HCT116 (cell line): ENCODE results near the gene MAP3K3. TPM values are rescaled to one million over a fixed set of nuclear protein-coding genes. Genes with fewer than 3 reads are reported as not detected.

Source experiments
- ATAC-seq: fragments of 200-7000 bp; cut with Tn5 transposase; 2 replicates; pipeline ENCODE4 v1.9.1; 2020; ENCODE audit warnings: mild to moderate bottlenecking, moderate library complexity
- BruUV-seq: library from RNA; stranded (reverse); fragments of 400-500 nt; replicated peaks from 2 replicates; lab custom pipeline; 2021; lab: Mats Ljungman, UMichigan
- CTCF ChIA-PET: fragments of 300-600 bp; sonication (Branson Sonifier 250); formaldehyde crosslinking; loops from one replicate; lab custom pipeline; 2021; ENCODE audit warnings: antibody characterized with exemption; lab: Charles Lee
- POLR2A ChIA-PET: fragments of 300-600, 350-600 bp; sonication (Branson Sonifier 250); formaldehyde crosslinking; loops from one replicate; lab custom pipeline; 2021; ENCODE audit warnings: antibody characterized with exemption; lab: Charles Lee
- RAD21 ChIA-PET, 2 experiments: fragments of 300-600 bp; sonication (Branson Sonifier 250); formaldehyde crosslinking; loops; one replicate each; lab custom pipeline; 2023; ENCODE audit warnings: low total read pairs in 2 of 2; ENCODE audit not compliant: uncharacterized antibody in 2 of 2, unreplicated experiment in 2 of 2, low non-redundant PET in 1 of 2; lab: Charles Lee
- DNase-seq: peaks from one replicate; pipeline ENCODE4 v3.0.0-alpha.2; 2010; ENCODE audit warnings: low read depth, low spot score
- H2AFZ ChIP-seq: fragments of 200-600 bp; shearing (Covaris generic), sonication (generic); 2 replicates; pipeline ENCODE4 v1.6.1; 2017; ENCODE audit warnings: low read depth, mixed run types, mixed read lengths, antibody characterized with exemption, low read length; ENCODE audit not compliant: poor library complexity, severe bottlenecking
- H3K27ac ChIP-seq: 2 replicates; pipeline ENCODE4 v1.5.1; 2012; ENCODE audit warnings: low read depth, low read length
- H3K27me3 ChIP-seq: fragments of 200-600 bp; sonication (generic); 2 replicates; pipeline ENCODE4 v1.6.1; 2016; ENCODE audit warnings: mixed run types, low read length, mixed read lengths; ENCODE audit not compliant: insufficient read depth
- H3K36me3 ChIP-seq, 2 experiments: fragments of 200-500 bp in 1 of 2; fragments of 200-600 bp in 1 of 2; sonication (Bioruptor generic) in 1 of 2; sonication (generic) in 1 of 2; 2 replicates each; pipeline versions ENCODE4 v1.5.1 to v1.6.1; 2014 to 2016; ENCODE audit warnings: low read length in 2 of 2, inconsistent platforms in 1 of 2, mixed read lengths in 1 of 2, mixed run types in 1 of 2; ENCODE audit not compliant: insufficient read depth in 2 of 2, control insufficient read depth in 1 of 2
- H3K4me1 ChIP-seq, 2 experiments: fragments of 200-600 bp in 1 of 2; sonication (generic) in 1 of 2; 2 replicates each; pipeline versions ENCODE4 v1.5.1 to v1.6.1; 2012 to 2017; ENCODE audit warnings: low read length in 2 of 2, inconsistent platforms in 1 of 2, mild to moderate bottlenecking in 1 of 2, mixed read lengths in 1 of 2, mixed run types in 1 of 2, moderate library complexity in 1 of 2; ENCODE audit not compliant: insufficient read depth in 2 of 2, control insufficient read depth in 1 of 2
- H3K4me2 ChIP-seq: fragments of 200-600 bp; sonication (generic); 2 replicates; pipeline ENCODE4 v1.6.1; 2017; ENCODE audit warnings: mixed run types, low read length, mixed read lengths
- H3K4me3 ChIP-seq, 2 experiments: fragments of 200-600 bp in 1 of 2; sonication (generic) in 1 of 2; replicated peaks in 1 of 2; 2 replicates each; pipeline ENCODE4 v1.5.1; 2011 to 2016; ENCODE audit warnings: low read length in 2 of 2, control low read depth in 1 of 2, low read depth in 1 of 2, mild to moderate bottlenecking in 1 of 2, mixed read lengths in 1 of 2, mixed run types in 1 of 2
- H3K79me2 ChIP-seq: fragments of 200-600 bp; sonication (generic); 2 replicates; pipeline ENCODE4 v1.6.1; 2017; ENCODE audit warnings: mild to moderate bottlenecking, mixed run types, low read length, moderate library complexity, mixed read lengths; ENCODE audit not compliant: insufficient read depth
- H3K9ac ChIP-seq: fragments of 200-600 bp; sonication (generic); 2 replicates; pipeline ENCODE4 v1.6.1; 2016; ENCODE audit warnings: low read length, mixed read lengths
- H3K9me2 ChIP-seq: fragments of 200-600 bp; sonication (generic), shearing (Covaris generic); 2 replicates; pipeline ENCODE4 v1.6.1; 2017; ENCODE audit warnings: mixed run types, mild to moderate bottlenecking, moderate library complexity; ENCODE audit not compliant: insufficient read depth
- H3K9me3 ChIP-seq, 2 experiments: fragments of 200-500 bp in 1 of 2; fragments of 200-600 bp in 1 of 2; sonication (Bioruptor generic) in 1 of 2; sonication (generic) in 1 of 2; 2 replicates each; pipeline ENCODE4 v1.6.1; 2014 to 2017; ENCODE audit warnings: low read length in 2 of 2, mixed read lengths in 2 of 2, inconsistent platforms in 1 of 2, low read depth in 1 of 2, mild to moderate bottlenecking in 1 of 2, mixed run types in 1 of 2, moderate library complexity in 1 of 2; ENCODE audit not compliant: control insufficient read depth in 1 of 2, insufficient read depth in 1 of 2
- H4K20me1 ChIP-seq: fragments of 200-600 bp; sonication (generic), shearing (Covaris generic); 2 replicates; pipeline ENCODE4 v1.6.1; 2017; ENCODE audit warnings: mixed run types, mild to moderate bottlenecking, moderate library complexity; ENCODE audit not compliant: insufficient read depth
- CBX3 ChIP-seq: IDR thresholded peaks from 2 replicates; pipeline ENCODE4 v1.6.1; 2012; ENCODE audit warnings: low read depth
- CEBPB ChIP-seq: IDR thresholded peaks from 2 replicates; pipeline ENCODE4 v1.6.1; 2012; ENCODE audit warnings: low read depth
- EGR1 ChIP-seq: IDR thresholded peaks from 2 replicates; pipeline ENCODE4 v1.6.1; 2012; ENCODE audit warnings: low read depth
- EZH2 ChIP-seq: fragments of 200-600 bp; sonication (generic); IDR thresholded peaks from 2 replicates; pipeline ENCODE4 v1.6.1; 2017; ENCODE audit warnings: antibody characterized with exemption, mixed run types
- EZH2phosphoT487 ChIP-seq: fragments of 200-600 bp; IDR thresholded peaks from 2 replicates; pipeline ENCODE4 v1.6.1; 2018; ENCODE audit warnings: antibody characterized with exemption, borderline replicate concordance
- FOSL1 ChIP-seq: IDR thresholded peaks from 2 replicates; pipeline ENCODE4 v1.6.1; 2012; ENCODE audit warnings: low read depth
- JUND ChIP-seq: IDR thresholded peaks from 2 replicates; pipeline ENCODE4 v1.6.1; 2012
- POLR2A ChIP-seq: IDR thresholded peaks from 2 replicates; pipeline ENCODE4 v1.7.0; 2011; ENCODE audit warnings: borderline replicate concordance; ENCODE audit not compliant: insufficient read depth, insufficient read length; ENCODE audit errors: extremely low read depth
- POLR2AphosphoS5 ChIP-seq: IDR thresholded peaks from 2 replicates; pipeline ENCODE4 v1.6.1; 2011; ENCODE audit warnings: mild to moderate bottlenecking, low read depth, low read length, moderate library complexity
- RAD21 ChIP-seq: IDR thresholded peaks from 2 replicates; pipeline ENCODE4 v1.6.1; 2012; ENCODE audit warnings: low read depth, mild to moderate bottlenecking
- SIN3A ChIP-seq: IDR thresholded peaks from 2 replicates; pipeline ENCODE4 v1.6.1; 2012; ENCODE audit warnings: low read depth
- SP1 ChIP-seq: IDR thresholded peaks from 2 replicates; pipeline ENCODE4 v1.6.1; 2012; ENCODE audit warnings: low read depth
- SRF ChIP-seq: IDR thresholded peaks from 2 replicates; pipeline ENCODE4 v1.6.1; 2012; ENCODE audit warnings: low read depth
- TCF7L2 ChIP-seq: IDR thresholded peaks from 2 replicates; pipeline ENCODE4 v1.7.0; 2011; ENCODE audit warnings: borderline replicate concordance, inconsistent platforms; ENCODE audit not compliant: insufficient read depth, insufficient read length; ENCODE audit errors: extremely low read depth
- YY1 ChIP-seq: IDR thresholded peaks from 2 replicates; pipeline ENCODE4 v1.6.1; 2011; ENCODE audit warnings: low read length, low read depth, moderate library complexity, mild to moderate bottlenecking; ENCODE audit not compliant: insufficient replicate concordance; ENCODE audit errors: extremely low read depth
- ZFX ChIP-seq: fragments of 450-650 bp; IDR thresholded peaks from 2 replicates; pipeline ENCODE4 v1.6.1; 2017
- ZNF274 ChIP-seq: fragments of 200-500 bp; sonication (Bioruptor generic); IDR thresholded peaks from 2 replicates; pipeline ENCODE4 v1.6.1; 2014; ENCODE audit warnings: mild to moderate bottlenecking, low read depth, low read length, inconsistent platforms
- intact Hi-C: fragments of 100-400 bp; cut with micrococcal nuclease; formaldehyde crosslinking; loops from 2 replicates; pipeline ENCODE4 v1.10.0; 2022
- total RNA-seq: library from RNA; stranded (reverse); gene quantifications from one replicate; pipeline ENCODE4 v1.2.1, GENCODE V29; 2021; ENCODE audit not compliant: unreplicated experiment
- TF ChIP-seq, protein P1 (sequence below): IDR thresholded peaks from 2 replicates; pipeline ENCODE4 v1.6.1; 2012; ENCODE audit warnings: low read depth
- TF ChIP-seq, protein P2 (sequence below), 3 experiments: fragments of 200-600 bp in 1 of 3; sonication (generic) in 1 of 3; IDR thresholded peaks in 2 of 3; conservative IDR thresholded peaks in 1 of 3; 2 replicates each; pipeline ENCODE4 v1.5.1; 2012 to 2017; ENCODE audit warnings: low read depth in 2 of 3, low read length in 2 of 3, antibody characterized with exemption in 1 of 3, borderline replicate concordance in 1 of 3, control low read depth in 1 of 3, mild to moderate bottlenecking in 1 of 3, mixed read lengths in 1 of 3, mixed run types in 1 of 3, moderate library complexity in 1 of 3; ENCODE audit not compliant: insufficient read depth in 1 of 3
- TF ChIP-seq, protein P3 (sequence below): IDR thresholded peaks from 2 replicates; pipeline ENCODE4 v1.6.1; 2012
- TF ChIP-seq, protein P4 (sequence below): IDR thresholded peaks from 2 replicates; pipeline ENCODE4 v1.6.1; 2012

Gene MAP3K3
- total RNA-seq, 1 experiment from 2014 or later: 18.5 TPM

DNA sequence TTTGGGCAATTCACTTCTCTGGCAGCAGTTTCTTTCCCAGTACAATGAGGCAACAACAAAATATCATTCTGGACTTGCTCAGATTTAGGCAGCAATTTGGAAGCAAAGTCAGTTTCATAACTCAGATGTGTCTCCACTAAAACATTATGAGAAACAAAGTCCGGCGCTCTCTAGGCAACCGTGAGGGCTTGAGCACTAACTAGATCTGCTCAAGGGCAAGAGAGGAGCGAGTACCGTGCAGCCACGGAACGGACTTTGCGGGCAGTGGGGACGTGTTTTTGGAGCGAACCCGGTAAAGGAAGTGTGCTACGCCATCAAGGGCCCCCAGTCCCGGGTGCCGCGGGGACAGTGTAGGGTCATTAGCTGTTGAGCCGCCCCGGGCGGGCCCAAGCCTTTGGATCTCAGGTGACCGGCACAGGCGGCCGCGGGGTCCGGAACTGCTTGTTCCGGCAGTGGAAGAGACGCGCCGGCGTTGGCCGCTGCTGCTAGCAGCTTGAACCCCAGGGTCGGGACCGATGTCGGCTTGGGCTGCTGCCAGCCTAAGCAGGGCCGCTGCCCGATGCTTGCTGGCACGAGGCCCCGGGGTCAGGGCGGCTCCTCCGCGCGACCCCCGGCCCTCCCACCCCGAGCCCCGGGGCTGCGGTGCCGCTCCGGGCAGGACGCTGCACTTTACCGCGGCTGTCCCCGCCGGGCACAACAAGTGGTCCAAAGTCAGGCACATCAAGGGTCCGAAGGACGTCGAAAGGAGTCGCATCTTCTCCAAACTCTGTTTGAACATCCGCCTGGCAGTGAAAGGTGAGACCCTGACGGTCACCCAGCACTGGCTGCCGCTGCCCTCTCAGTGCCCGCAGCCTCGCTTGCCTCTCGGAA is 21.4 kb upstream of the MAP3K3 start, which contains the start of gene TACO1:
TACO1 (plus strand) TSS at position 327 of the 870 bp plus-strand sequence; CDS start at position 516, 189 bp downstream.
- H3K4me3 ChIP-seq: peak within 1 kb of the TSS; percentile 92 to 93
- peak within 1 kb of the TSS; percentile 50 for H2AFZ ChIP-seq
- DNase-seq (peak; percentile 79), ATAC-seq (peak; percentile 97)
- no peaks in the 10 kb centered on the region for H3K27me3 ChIP-seq
- H3K4me1 ChIP-seq: peaks cover 7 to 20% of the 10 kb centered on the region in 2 experiments
- peak within 1 kb of the TSS; percentile 48 for H3K27ac ChIP-seq
- no peaks in the 10 kb centered on the region for H3K9me3 ChIP-seq
- H3K36me3 ChIP-seq: peaks cover 8 to 12% of the 10 kb centered on the region in 2 experiments; a peak in 2 of 4 replicates
- RAD21 ChIA-PET: interaction anchor here in 1 of 2 experiments (0.6 kb wide), 1 partner anchor 57 kb away, joined by 4 read pairs; no protein-coding TSS in a partner anchor
- POLR2A ChIA-PET: interaction anchor here (1.3 to 2.2 kb wide), 2 partner anchors 17 to 21 kb away, joined by 4 to 6 read pairs; partner anchors contain the start of gene MAP3K3
- no peaks in the 10 kb centered on the region for H4K20me1 ChIP-seq
- BruUV-seq: no TSS peak
- H3K79me2 ChIP-seq: peaks cover 17% of the 10 kb centered on the region
- CTCF ChIA-PET: interaction anchor here (2.8 kb wide), 1 partner anchor 11 kb away, joined by 11 read pairs; no protein-coding TSS in a partner anchor
- no peaks in the 10 kb centered on the region for H3K9me2 ChIP-seq
- intact Hi-C loops: loop anchor here (5.0 kb wide), 1 partner anchor 49 kb away; the partner anchor contains the start of gene DCAF7
- peak within 1 kb of the TSS; percentile 95 for H3K4me2 ChIP-seq
- peak within 1 kb of the TSS; percentile 84 for H3K9ac ChIP-seq
- TF ChIP-seq SIN3A (no peak; the same call in none of the 2 replicates), TCF7L2 (peak; percentile 66), CBX3 (peak; percentile 99), POLR2AphosphoS5 (peak; percentile 96), RAD21 (peak; percentile 19; the same call in 1 of the 2 replicates), ZFX (peak; percentile 96), FOSL1 (no peak), SRF (peak; percentile 71; the same call in 1 of the 2 replicates), JUND (0 out of 2 replicates have a peak, but pooled peaks have one; percentile 37), EGR1 (0 out of 2 replicates have a peak, but pooled peaks have one; percentile 18), EZH2phosphoT487 (no peak), ZNF274 (no peak), YY1 (peak; percentile 91), POLR2A (peak; percentile 73), SP1 (peak; percentile 50; the same call in 1 of the 2 replicates), CEBPB (no peak), EZH2 (no peak)
- TF ChIP-seq, protein P1, sequence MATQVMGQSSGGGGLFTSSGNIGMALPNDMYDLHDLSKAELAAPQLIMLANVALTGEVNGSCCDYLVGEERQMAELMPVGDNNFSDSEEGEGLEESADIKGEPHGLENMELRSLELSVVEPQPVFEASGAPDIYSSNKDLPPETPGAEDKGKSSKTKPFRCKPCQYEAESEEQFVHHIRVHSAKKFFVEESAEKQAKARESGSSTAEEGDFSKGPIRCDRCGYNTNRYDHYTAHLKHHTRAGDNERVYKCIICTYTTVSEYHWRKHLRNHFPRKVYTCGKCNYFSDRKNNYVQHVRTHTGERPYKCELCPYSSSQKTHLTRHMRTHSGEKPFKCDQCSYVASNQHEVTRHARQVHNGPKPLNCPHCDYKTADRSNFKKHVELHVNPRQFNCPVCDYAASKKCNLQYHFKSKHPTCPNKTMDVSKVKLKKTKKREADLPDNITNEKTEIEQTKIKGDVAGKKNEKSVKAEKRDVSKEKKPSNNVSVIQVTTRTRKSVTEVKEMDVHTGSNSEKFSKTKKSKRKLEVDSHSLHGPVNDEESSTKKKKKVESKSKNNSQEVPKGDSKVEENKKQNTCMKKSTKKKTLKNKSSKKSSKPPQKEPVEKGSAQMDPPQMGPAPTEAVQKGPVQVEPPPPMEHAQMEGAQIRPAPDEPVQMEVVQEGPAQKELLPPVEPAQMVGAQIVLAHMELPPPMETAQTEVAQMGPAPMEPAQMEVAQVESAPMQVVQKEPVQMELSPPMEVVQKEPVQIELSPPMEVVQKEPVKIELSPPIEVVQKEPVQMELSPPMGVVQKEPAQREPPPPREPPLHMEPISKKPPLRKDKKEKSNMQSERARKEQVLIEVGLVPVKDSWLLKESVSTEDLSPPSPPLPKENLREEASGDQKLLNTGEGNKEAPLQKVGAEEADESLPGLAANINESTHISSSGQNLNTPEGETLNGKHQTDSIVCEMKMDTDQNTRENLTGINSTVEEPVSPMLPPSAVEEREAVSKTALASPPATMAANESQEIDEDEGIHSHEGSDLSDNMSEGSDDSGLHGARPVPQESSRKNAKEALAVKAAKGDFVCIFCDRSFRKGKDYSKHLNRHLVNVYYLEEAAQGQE: no peak
- TF ChIP-seq, protein P2, sequence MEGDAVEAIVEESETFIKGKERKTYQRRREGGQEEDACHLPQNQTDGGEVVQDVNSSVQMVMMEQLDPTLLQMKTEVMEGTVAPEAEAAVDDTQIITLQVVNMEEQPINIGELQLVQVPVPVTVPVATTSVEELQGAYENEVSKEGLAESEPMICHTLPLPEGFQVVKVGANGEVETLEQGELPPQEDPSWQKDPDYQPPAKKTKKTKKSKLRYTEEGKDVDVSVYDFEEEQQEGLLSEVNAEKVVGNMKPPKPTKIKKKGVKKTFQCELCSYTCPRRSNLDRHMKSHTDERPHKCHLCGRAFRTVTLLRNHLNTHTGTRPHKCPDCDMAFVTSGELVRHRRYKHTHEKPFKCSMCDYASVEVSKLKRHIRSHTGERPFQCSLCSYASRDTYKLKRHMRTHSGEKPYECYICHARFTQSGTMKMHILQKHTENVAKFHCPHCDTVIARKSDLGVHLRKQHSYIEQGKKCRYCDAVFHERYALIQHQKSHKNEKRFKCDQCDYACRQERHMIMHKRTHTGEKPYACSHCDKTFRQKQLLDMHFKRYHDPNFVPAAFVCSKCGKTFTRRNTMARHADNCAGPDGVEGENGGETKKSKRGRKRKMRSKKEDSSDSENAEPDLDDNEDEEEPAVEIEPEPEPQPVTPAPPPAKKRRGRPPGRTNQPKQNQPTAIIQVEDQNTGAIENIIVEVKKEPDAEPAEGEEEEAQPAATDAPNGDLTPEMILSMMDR (IDR thresholded peaks at IDR 0.05 in 2 of 3, conservative IDR thresholded peaks at IDR 0.05 in 1 of 3; ENCODE audit: borderline replicate concordance in 1 of 3, insufficient read depth in 1 of 3, low read depth in 2 of 3, low read length in 2 of 3): no peak
- TF ChIP-seq, protein P3, sequence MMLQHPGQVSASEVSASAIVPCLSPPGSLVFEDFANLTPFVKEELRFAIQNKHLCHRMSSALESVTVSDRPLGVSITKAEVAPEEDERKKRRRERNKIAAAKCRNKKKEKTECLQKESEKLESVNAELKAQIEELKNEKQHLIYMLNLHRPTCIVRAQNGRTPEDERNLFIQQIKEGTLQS: no peak
- TF ChIP-seq, protein P4, sequence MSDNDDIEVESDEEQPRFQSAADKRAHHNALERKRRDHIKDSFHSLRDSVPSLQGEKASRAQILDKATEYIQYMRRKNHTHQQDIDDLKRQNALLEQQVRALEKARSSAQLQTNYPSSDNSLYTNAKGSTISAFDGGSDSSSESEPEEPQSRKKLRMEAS: peak; percentile 79
